Liver (tissue), 9 donors: Measurements from ENCODE around the gene CD101. TPM values are rescaled to one million over a fixed set of nuclear protein-coding genes. Genes with fewer than 3 reads are reported as not detected.

Experiments used
- DNase-seq: peaks from one replicate; pipeline ENCODE4 v3.0.0-alpha.2; 2017; ENCODE audit warnings: low spot score
- H3K27ac ChIP-seq, 2 donors: one replicate each; pipeline ENCODE4 v1.7.0; 2013; ENCODE audit warnings: inconsistent platforms in 2 of 2, low read length in 2 of 2, control low read depth in 1 of 2, low read depth in 1 of 2, mild to moderate bottlenecking in 1 of 2
- H3K27me3 ChIP-seq, 4 donors: one replicate each; pipeline versions ENCODE4 v1.6.1 to v1.7.0; 2013; ENCODE audit warnings: low read length in 3 of 4, inconsistent platforms in 1 of 4, mild to moderate bottlenecking in 1 of 4, moderate library complexity in 1 of 4; ENCODE audit not compliant: control insufficient read depth in 4 of 4, insufficient read depth in 4 of 4
- H3K36me3 ChIP-seq, 4 donors: one replicate each; pipeline versions ENCODE4 v1.6.1 to v1.7.0; 2013; ENCODE audit warnings: low read length in 3 of 4, mild to moderate bottlenecking in 3 of 4, low read depth in 1 of 4, moderate library complexity in 1 of 4; ENCODE audit not compliant: control insufficient read depth in 4 of 4, insufficient read depth in 3 of 4
- H3K4me1 ChIP-seq, 4 donors: one replicate each; pipeline versions ENCODE4 v1.6.1 to v1.7.0; 2013; ENCODE audit warnings: low read length in 3 of 4, mild to moderate bottlenecking in 3 of 4, moderate library complexity in 1 of 4; ENCODE audit not compliant: control insufficient read depth in 4 of 4, insufficient read depth in 4 of 4
- H3K4me3 ChIP-seq, 3 donors: one replicate each; pipeline versions ENCODE4 v1.6.1 to v1.7.0; 2013; ENCODE audit warnings: low read length in 3 of 3, control low read depth in 1 of 3, low read depth in 1 of 3, mild to moderate bottlenecking in 1 of 3
- H3K9ac ChIP-seq, 2 donors: one replicate each; pipeline ENCODE4 v1.7.0; 2013; ENCODE audit warnings: low read length in 2 of 2, mild to moderate bottlenecking in 2 of 2, moderate library complexity in 2 of 2, control low read depth in 1 of 2, low read depth in 1 of 2
- H3K9me3 ChIP-seq, 4 donors: one replicate each; pipeline versions ENCODE4 v1.6.1 to v1.7.0; 2013; ENCODE audit warnings: low read length in 3 of 4; ENCODE audit not compliant: control insufficient read depth in 4 of 4
- FOXA1 ChIP-seq: IDR thresholded peaks from 2 replicates; pipeline ENCODE4 v1.6.1; 2016; ENCODE audit warnings: antibody characterized with exemption
- FOXA2 ChIP-seq: IDR thresholded peaks from 2 replicates; pipeline ENCODE4 v1.6.1; 2016; ENCODE audit warnings: antibody characterized with exemption
- GABPA ChIP-seq, 2 donors: IDR thresholded peaks in 1 of 2; conservative IDR thresholded peaks in 1 of 2; 2 replicates each; pipeline ENCODE4 v1.6.1; 2016; ENCODE audit warnings: antibody characterized with exemption in 2 of 2, mild to moderate bottlenecking in 1 of 2, moderate library complexity in 1 of 2
- HNF4G ChIP-seq: IDR thresholded peaks from 2 replicates; pipeline ENCODE4 v1.6.1; 2016; ENCODE audit warnings: antibody characterized with exemption
- JUND ChIP-seq, 2 donors: IDR thresholded peaks; 2 replicates each; pipeline ENCODE4 v1.6.1; 2016; ENCODE audit warnings: antibody characterized with exemption in 2 of 2
- NR2F2 ChIP-seq: IDR thresholded peaks from 2 replicates; pipeline ENCODE4 v1.6.1; 2016; ENCODE audit warnings: antibody characterized with exemption
- RAD21 ChIP-seq, 2 donors: IDR thresholded peaks; 2 replicates each; pipeline ENCODE4 v1.6.1; 2016; ENCODE audit warnings: antibody characterized with exemption in 2 of 2, mild to moderate bottlenecking in 2 of 2
- SP1 ChIP-seq: IDR thresholded peaks from 2 replicates; pipeline ENCODE4 v1.6.1; 2018; ENCODE audit warnings: antibody characterized with exemption, mild to moderate bottlenecking
- TAF1 ChIP-seq: conservative IDR thresholded peaks from 2 replicates; pipeline ENCODE4 v1.6.1; 2016; ENCODE audit warnings: antibody characterized with exemption, mild to moderate bottlenecking
- WGBS: extraction: QIAGEN DNeasy Blood & Tissue Kit; methylation state at CpG from one replicate; pipeline ENCODE4 v1.1.7; 2013; 5-methylcytosine and 5-hydroxymethylcytosine counted together
- polyA plus RNA-seq, 2 donors: library from polyadenylated mRNA; stranded (reverse) in 1 of 2; unstranded in 1 of 2; fragments of 200-250 nt in 1 of 2; fragments of >200 nt in 1 of 2; fragmentation: Nextera tagmentation in 1 of 2; extraction: Ambion mirVana in 1 of 2; gene quantifications; one replicate each; pipeline versions ENCODE4 v1.2.1 to v1.2.3, GENCODE V29; 2013 to 2015
- total RNA-seq, 2 donors: library from RNA; depleted of rRNA; stranded (reverse); fragments of >200 nt; gene quantifications; one replicate each; pipeline ENCODE4 v1.2.3, GENCODE V29; 2014
- TF ChIP-seq, protein P1 (sequence below): IDR thresholded peaks from 2 replicates; pipeline ENCODE4 v1.6.1; 2016; ENCODE audit warnings: antibody characterized with exemption, mild to moderate bottlenecking
- TF ChIP-seq, protein P2 (sequence below): IDR thresholded peaks from 2 replicates; pipeline ENCODE4 v1.6.1; 2016; ENCODE audit warnings: antibody characterized with exemption
- TF ChIP-seq, protein P3 (sequence below): IDR thresholded peaks from 2 replicates; pipeline ENCODE4 v1.6.1; 2016; ENCODE audit warnings: antibody characterized with exemption
- TF ChIP-seq, protein P4 (sequence below): IDR thresholded peaks from 2 replicates; pipeline ENCODE4 v1.6.1; 2016; ENCODE audit warnings: antibody characterized with exemption
- TF ChIP-seq, protein P5 (sequence below): fragments of 150-350 bp; IDR thresholded peaks from 2 replicates; pipeline ENCODE4 v1.5.1; 2017; ENCODE audit warnings: improper control_type of control experiment, low read depth, low read length; ENCODE audit not compliant: missing input control
- donor health status: healthy.
- donor health status: healthy.
- donor health status: healthy.
- donor health status: healthy.
- donor health status: healthy.

The CD101 gene
- total and polyA plus RNA-seq, 4 donors: 0.24 to 2.0 (median 0.65) TPM

GRCh38 chr1:117067533-117068370 is 66.2 kb downstream of the CD101 start:
- TF ChIP-seq JUND (IDR thresholded peaks at IDR 0.05): no peak
- TF ChIP-seq TAF1: no peak
- no peak for TF ChIP-seq SP1
- TF ChIP-seq FOXA2: no peak
- no peak for TF ChIP-seq NR2F2
- TF ChIP-seq, protein P1, sequence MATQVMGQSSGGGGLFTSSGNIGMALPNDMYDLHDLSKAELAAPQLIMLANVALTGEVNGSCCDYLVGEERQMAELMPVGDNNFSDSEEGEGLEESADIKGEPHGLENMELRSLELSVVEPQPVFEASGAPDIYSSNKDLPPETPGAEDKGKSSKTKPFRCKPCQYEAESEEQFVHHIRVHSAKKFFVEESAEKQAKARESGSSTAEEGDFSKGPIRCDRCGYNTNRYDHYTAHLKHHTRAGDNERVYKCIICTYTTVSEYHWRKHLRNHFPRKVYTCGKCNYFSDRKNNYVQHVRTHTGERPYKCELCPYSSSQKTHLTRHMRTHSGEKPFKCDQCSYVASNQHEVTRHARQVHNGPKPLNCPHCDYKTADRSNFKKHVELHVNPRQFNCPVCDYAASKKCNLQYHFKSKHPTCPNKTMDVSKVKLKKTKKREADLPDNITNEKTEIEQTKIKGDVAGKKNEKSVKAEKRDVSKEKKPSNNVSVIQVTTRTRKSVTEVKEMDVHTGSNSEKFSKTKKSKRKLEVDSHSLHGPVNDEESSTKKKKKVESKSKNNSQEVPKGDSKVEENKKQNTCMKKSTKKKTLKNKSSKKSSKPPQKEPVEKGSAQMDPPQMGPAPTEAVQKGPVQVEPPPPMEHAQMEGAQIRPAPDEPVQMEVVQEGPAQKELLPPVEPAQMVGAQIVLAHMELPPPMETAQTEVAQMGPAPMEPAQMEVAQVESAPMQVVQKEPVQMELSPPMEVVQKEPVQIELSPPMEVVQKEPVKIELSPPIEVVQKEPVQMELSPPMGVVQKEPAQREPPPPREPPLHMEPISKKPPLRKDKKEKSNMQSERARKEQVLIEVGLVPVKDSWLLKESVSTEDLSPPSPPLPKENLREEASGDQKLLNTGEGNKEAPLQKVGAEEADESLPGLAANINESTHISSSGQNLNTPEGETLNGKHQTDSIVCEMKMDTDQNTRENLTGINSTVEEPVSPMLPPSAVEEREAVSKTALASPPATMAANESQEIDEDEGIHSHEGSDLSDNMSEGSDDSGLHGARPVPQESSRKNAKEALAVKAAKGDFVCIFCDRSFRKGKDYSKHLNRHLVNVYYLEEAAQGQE: no peak
- TF ChIP-seq, protein P2, sequence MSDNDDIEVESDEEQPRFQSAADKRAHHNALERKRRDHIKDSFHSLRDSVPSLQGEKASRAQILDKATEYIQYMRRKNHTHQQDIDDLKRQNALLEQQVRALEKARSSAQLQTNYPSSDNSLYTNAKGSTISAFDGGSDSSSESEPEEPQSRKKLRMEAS: no peak
- TF ChIP-seq RAD21 (IDR thresholded peaks at IDR 0.05): peak; percentile 97 to 99
- TF ChIP-seq, protein P3, sequence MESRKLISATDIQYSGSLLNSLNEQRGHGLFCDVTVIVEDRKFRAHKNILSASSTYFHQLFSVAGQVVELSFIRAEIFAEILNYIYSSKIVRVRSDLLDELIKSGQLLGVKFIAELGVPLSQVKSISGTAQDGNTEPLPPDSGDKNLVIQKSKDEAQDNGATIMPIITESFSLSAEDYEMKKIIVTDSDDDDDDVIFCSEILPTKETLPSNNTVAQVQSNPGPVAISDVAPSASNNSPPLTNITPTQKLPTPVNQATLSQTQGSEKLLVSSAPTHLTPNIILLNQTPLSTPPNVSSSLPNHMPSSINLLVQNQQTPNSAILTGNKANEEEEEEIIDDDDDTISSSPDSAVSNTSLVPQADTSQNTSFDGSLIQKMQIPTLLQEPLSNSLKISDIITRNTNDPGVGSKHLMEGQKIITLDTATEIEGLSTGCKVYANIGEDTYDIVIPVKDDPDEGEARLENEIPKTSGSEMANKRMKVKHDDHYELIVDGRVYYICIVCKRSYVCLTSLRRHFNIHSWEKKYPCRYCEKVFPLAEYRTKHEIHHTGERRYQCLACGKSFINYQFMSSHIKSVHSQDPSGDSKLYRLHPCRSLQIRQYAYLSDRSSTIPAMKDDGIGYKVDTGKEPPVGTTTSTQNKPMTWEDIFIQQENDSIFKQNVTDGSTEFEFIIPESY: no peak
- TF ChIP-seq, protein P4, sequence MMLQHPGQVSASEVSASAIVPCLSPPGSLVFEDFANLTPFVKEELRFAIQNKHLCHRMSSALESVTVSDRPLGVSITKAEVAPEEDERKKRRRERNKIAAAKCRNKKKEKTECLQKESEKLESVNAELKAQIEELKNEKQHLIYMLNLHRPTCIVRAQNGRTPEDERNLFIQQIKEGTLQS: no peak
- TF ChIP-seq HNF4G: no peak
- TF ChIP-seq, protein P5, sequence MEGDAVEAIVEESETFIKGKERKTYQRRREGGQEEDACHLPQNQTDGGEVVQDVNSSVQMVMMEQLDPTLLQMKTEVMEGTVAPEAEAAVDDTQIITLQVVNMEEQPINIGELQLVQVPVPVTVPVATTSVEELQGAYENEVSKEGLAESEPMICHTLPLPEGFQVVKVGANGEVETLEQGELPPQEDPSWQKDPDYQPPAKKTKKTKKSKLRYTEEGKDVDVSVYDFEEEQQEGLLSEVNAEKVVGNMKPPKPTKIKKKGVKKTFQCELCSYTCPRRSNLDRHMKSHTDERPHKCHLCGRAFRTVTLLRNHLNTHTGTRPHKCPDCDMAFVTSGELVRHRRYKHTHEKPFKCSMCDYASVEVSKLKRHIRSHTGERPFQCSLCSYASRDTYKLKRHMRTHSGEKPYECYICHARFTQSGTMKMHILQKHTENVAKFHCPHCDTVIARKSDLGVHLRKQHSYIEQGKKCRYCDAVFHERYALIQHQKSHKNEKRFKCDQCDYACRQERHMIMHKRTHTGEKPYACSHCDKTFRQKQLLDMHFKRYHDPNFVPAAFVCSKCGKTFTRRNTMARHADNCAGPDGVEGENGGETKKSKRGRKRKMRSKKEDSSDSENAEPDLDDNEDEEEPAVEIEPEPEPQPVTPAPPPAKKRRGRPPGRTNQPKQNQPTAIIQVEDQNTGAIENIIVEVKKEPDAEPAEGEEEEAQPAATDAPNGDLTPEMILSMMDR: peak; percentile 74
- no peak for TF ChIP-seq GABPA (IDR thresholded peaks at IDR 0.05 in 1 of 2, conservative IDR thresholded peaks at IDR 0.05 in 1 of 2)
- 63% methylated on average over 6 of the region's 6 CpGs for WGBS
- DNase-seq: peak; percentile 44

DNA sequence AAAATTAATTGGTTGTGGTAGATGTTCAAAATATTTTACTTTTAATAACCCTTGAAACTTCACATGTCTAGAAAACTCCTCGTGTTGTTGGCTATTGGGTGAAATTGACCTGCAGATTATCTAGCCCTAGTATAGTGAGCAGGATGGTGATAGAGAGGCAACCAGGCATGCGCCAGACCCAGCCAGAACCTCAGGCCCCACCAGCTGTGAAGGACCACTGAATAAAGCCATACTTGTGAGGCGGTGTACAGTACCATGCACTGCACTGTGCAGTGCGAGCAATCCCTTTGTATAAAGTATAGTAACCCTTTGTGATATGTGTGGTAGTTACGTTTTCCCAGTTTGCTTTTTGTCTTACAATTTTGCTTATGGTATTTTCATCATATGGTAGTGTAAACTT is 67.0 kb downstream of the CD101 start:
- H3K36me3 ChIP-seq: no peaks in the 10 kb centered on the region
- TF ChIP-seq, protein P5: no peak
- TF ChIP-seq HNF4G (no peak), TAF1 (no peak), GABPA (IDR thresholded peaks at IDR 0.05 in 1 of 2, conservative IDR thresholded peaks at IDR 0.05 in 1 of 2) (no peak), FOXA1 (no peak), RAD21 (IDR thresholded peaks at IDR 0.05) (no peak)
- TF ChIP-seq, protein P3: no peak

More at GRCh38 chr1:117067533-117068370, 66.2 kb downstream of the CD101 start:
- H3K27ac ChIP-seq: no peak overlapping the region
- no peaks in the 10 kb centered on the region for H3K9me3 ChIP-seq
- H3K27me3 ChIP-seq: no peaks in the 10 kb centered on the region
- no peak overlapping the region for H3K4me3 ChIP-seq
- H3K36me3 ChIP-seq: no peaks in the 10 kb centered on the region
- no peak overlapping the region for H3K9ac ChIP-seq
- no peaks in the 10 kb centered on the region for H3K4me1 ChIP-seq

More for the DNA sequence above, 67.0 kb downstream of the CD101 start:
- no peak overlapping the region for H3K27ac ChIP-seq
- H3K4me1 ChIP-seq: no peaks in the 10 kb centered on the region
- no peaks in the 10 kb centered on the region for H3K27me3 ChIP-seq
- 94% methylated on average over 5 of the region's 5 CpGs for whole genome bisulfite sequencing
- DNase-seq: no peak
- no peak overlapping the region for H3K4me3 ChIP-seq
- no peak overlapping the region for H3K9ac ChIP-seq
- no peaks in the 10 kb centered on the region for H3K9me3 ChIP-seq
